H4 (cell line): ENCODE data around the gene ACAD10. TPM values are rescaled to one million over a fixed set of nuclear protein-coding genes. Genes with fewer than 3 reads are reported as not detected.
A peak's percentile ranks its signal among the peaks of the same experiment; 100 is the strongest.

Experiments
- DNase-seq: peaks from one replicate; pipeline ENCODE4 v3.0.0-alpha.2; 2015; ENCODE audit warnings: low spot score
- total RNA-seq: library from RNA; depleted of rRNA; stranded (reverse); fragments of >200 nt; shearing (Covaris generic); gene quantifications from 2 replicates; pipeline ENCODE4 v1.2.3, GENCODE V29; 2014

Gene ACAD10
- total RNA-seq, 1 experiment from 2014 or later, result 7.6 TPM

- no peak for DNase-seq
Observed at GRCh38 chr12:111776836-111777344, 91.0 kb downstream of the ACAD10 start.

DNA sequence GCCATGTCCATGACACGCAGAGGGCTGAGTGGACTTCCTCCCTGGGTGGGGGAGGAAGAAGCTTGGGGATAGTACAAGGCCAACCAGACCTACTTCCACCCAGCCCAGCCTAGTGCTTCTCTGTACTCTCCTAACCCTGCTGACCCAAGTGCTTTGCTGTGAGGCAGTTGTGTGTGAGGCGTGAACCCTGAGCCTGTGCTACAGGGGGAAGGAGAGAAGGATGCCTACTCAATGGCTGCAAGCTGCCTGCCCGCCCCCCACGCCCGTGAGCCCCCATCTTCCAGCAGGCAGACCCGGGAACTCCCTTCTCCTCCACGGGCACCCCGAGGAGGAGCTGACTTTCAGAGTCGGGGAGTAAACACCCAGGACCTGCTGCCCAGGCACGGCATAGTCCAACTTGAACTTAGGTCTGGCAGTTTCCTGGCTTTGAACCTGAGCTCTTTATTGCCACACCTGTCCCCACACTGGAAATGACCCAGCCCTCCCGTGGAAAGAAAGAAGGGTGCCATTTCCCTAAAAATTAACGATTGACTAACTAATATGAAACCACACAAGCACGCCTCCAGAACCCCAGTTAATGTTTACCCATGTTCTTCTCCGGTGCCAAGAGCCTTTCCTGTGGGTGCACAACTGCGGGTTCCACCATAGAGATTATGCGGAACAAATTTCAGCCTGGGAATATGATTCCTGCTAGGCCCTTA, 91.6 kb downstream of the ACAD10 start:
- DNase-seq, result no peak

GRCh38 chr12:111780166-111780565, 94.3 kb downstream of the ACAD10 start:
- DNase-seq, result no peak

DNA sequence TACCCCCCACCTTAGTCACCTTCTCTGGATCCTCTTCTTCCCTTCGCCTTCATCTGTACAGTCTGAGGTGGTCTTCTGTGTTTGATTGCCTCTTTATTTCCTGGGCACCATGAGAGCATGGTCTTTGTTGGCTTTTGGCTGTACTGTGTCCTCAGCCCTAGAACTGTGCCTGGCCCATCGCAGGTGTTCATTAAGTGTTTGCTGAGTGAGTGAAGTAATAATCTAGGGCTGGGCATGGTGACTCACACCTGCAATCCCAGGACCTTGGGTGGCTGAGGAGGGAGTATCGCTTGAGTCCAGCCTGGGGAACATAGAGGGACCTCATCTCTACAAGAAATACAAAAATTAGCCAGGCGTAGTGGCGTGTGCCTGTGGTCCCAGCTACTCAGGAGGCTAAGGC, 94.8 kb downstream of the ACAD10 start:
- DNase-seq, result no peak

DNA sequence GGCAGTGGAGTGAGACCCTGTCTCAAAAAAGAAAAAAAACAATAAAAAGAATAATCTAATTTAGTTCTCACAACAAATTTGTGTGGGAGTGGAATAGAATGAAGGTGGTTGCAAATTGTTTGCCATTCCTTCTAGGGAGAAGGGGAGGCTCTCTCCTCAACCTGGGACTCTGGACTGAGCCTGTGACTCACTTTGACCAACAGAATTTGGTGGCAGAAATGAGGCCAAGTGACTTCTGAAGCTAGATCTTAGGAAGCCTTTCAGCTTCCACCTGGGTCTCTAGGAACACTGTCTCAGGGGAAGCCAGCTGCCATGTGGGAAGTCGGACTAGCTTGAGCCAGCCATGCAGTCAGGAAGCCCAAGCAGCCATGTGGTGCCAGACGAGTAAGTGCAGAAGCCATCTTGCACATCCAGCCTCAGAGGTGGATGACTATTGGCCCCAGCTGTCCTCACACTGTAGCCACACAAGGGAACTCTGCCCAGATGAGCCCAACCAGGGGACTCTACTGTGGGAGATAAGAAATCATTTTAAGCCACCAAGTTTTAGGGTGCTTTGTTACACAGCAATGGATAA, 95.3 kb downstream of the ACAD10 start:
- DNase-seq, result no peak

- no peak for DNase-seq
Observed at GRCh38 chr12:111783046-111783445, 97.2 kb downstream of the ACAD10 start.

DNA sequence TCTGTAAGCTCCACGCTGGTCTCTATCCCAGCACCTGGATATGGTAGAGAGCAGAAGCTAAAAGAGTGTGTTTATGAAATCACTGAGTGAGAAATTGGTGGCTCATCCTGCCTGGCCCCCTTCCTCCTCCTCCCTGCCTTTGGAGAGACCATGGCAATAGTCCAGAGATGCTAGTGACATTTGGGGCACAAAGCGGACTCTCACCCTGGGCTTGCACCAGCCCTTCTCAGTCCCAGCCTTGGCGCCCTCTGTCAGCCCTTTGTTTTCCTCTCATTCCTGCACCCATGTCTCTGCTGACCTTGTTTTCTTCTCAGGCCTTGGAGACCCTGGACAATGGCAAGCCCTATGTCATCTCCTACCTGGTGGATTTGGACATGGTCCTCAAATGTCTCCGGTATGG, 99.1 kb downstream of the ACAD10 start:
- DNase-seq, result no peak

GRCh38 chr12:111785651-111786050, 99.8 kb downstream of the ACAD10 start:
- no peak for DNase-seq

DNA sequence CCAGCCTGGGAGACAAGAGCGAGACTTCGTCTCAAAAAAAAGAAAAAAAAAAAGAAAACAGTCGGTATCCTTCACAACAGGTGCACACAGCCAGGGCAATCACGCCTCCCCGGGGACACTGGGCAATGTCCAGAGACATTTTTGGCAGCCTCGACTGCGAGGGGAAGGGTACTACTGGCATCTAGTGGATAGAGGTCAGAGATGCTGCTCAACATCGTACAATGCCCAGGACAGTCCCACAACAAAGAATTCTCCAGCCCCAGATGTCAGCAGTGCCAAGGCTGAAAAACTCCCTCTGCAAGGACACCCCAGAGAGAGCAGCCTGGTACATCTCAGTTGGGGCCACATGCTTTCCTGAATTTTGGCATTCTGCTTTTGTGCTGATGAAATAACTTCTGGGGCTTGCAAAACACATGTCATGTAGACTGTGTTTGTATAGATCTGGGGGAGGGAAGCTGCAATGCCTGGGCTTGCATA, 102.4 kb downstream of the ACAD10 start:
- no peak for DNase-seq

DNA sequence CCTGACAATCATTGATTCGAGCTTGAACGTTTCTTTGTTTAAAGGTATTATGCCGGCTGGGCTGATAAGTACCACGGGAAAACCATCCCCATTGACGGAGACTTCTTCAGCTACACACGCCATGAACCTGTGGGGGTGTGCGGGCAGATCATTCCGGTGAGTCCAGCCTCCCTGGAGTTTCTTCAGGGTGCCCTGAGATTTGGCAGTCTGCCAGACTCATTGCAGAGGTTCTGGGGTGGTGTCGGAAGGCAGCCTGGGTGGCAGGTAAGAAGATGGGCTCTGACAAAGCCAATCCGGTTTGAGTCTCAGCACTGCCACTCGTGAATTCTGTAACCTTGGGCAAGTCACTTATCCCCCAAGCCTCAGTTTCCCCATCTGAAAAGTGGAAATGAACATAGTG, 103.9 kb downstream of the ACAD10 start:
- no peak for DNase-seq

DNA sequence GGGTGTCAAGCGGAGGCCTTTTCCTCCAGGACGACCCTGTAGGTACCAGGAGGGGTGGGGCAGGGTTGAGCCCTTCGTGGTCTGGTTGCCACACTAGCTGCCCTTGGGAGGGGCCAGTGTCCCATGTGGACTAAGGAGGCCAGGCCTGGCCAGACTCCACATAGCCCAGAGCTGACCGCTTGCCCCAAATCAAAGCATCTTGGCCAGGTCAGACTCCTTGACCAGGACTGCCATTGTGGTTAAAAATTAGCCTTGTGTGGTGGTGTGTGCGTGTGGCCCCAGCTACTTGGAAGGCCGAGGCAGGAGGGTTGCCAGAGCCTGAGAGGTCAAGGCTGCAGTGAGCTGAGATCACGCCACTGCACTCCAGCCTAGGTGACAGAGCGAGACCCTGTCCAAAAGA, 105.7 kb downstream of the ACAD10 start:
- DNase-seq, result no peak

- peak; percentile 44 for DNase-seq
Observed at GRCh38 chr12:111792155-111792855, 106.5 kb downstream of the ACAD10 start.

DNA sequence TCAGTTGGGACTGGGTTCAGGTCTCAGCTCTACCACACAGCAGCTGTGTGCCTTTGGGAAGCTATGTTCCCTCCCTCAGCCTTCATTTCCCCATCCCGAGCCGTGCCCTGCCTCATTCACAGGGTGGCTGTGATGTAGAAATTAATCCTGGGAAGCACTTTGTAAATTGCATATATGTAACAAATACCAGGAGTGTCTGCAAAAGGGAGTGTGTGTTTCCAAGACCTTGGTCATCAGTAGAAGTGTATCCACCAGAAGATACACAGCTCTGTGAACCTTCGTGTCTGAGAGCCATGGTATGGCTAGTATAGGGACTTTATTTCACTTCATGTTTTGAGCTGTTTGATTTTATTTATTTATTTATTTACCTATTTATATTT, 107.0 kb downstream of the ACAD10 start:
- DNase-seq, result no peak

GRCh38 chr12:111798182-111798581, 112.3 kb downstream of the ACAD10 start:
- DNase-seq, result no peak

- no peak for DNase-seq
Observed at GRCh38 chr12:111799758-111800157, 113.9 kb downstream of the ACAD10 start.

GRCh38 chr12:111803038-111803626, 117.3 kb downstream of the ACAD10 start:
- DNase-seq, result no peak

- DNase-seq, result no peak
Observed at GRCh38 chr12:111803851-111804250, 118.0 kb downstream of the ACAD10 start.

DNA sequence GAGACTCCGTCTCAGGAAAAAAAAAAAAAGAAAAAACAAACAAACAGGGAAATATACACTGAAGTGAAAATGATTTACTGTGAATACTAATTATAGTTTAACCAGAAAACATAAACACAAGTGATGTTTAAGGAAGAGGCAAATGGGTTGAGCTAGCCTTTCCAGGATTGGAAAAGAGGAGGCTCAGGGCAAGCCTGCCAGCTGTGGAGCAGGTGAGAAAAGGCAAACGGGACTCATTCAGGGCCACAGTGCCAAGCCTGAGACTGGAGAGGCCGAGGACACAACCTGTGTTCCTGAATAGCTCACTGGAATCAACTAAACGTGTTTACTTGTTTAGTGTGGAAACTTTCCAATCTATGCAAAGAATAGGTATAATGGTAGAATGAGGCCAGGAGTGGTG, 120.5 kb downstream of the ACAD10 start:
- no peak for DNase-seq
